ENCODE results near the gene STMN1. TPM values are rescaled to one million over a fixed set of nuclear protein-coding genes. Genes with fewer than 3 reads are reported as not detected.

The STMN1 gene
- total RNA-seq, 1 experiment from 2014 or later: 206 TPM

DNA sequence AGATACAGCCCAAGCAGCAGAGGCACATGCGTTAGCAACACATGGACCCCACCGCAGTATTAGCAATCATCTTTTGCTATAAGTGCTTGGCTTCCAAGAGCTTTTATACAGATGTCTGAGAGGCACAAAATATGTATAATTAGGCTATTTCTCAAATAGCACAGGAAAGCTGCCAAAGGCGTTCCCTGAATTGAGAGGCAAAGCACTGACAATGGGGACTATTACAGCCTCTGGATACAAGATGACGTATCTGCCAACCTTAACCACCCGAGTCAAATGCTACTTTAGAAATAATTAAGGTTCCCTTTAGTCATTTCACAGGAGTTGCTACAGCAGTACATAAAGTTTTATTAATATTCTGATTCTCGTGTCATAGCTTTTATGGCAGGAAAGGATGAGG, 6.4 kb downstream of the STMN1 start:
- peaks cover 13% of the 10 kb centered on the region; the same call in 1 of the 2 replicates for H4K20me1 ChIP-seq (ENCODE audit: low read length)
- H3K4me3 ChIP-seq (ENCODE audit: low read length): no peak overlapping the region
- H3K9me2 ChIP-seq (replicated peaks; ENCODE audit: low read length): no peaks in the 10 kb centered on the region

DNA sequence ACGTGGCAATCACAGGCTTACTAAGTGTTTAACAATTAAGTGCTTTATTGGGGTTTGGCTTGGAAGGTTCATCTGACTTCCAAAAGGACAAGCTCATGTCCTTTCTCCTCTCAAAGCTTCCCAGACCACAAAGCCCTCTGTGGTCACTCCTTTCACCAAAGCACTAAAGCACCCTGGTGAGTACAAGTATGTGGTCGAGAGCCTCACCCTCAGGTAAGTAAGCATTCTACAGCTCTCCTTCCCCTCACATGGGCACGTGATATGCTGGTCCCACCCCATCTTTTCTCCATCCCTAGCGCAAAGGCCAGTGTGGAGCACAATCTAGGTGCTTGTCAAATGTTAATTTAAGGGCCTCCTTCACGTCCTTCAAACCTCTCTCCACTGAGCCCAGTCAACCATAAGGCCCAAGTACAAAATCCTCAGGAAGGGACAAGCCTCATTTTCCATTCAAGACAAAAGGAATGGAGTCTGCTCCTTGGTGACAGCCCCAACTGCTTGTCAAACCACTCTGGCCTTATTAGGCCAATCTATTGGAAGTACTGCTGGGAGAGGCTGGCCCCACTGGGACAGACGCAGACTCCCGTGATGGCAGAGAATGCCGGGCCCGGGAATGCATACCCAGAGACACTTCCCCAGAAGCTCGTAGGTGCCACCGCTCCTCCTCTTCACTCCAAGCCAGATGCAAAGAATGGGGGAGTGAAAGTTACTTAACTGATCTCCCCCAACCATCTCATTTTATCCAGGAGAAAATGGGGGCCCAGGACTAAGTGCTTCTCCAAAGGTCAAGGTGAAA, 7.8 kb downstream of the STMN1 start:
- no peak for DNase-seq
- Histone ChIP-seq H3K9ac (ENCODE audit: low read length) (no peak overlapping the region), H3K9me2 (replicated peaks; ENCODE audit: low read length) (no peaks in the 10 kb centered on the region), H3F3A (ENCODE audit: low read length, unreplicated experiment) (no peaks in the 10 kb centered on the region), H3K4me3 (ENCODE audit: low read length) (no peak overlapping the region), H3K36me3 (ENCODE audit: low read depth, low read length) (peaks cover 41% of the 10 kb centered on the region), H3K27me3 (ENCODE audit: low read length) (no peaks in the 10 kb centered on the region), H3K4me1 (ENCODE audit: insufficient read depth, low read length) (peaks cover 12% of the 10 kb centered on the region), H3K27ac (ENCODE audit: low read length) (no peak overlapping the region), H4K20me1 (ENCODE audit: low read length) (no peaks in the 10 kb centered on the region), H3K79me2 (ENCODE audit: low read length) (peaks cover 13% of the 10 kb centered on the region), H3K9me3 (ENCODE audit: low read length) (no peaks in the 10 kb centered on the region), H2AFZ (ENCODE audit: low read length) (no peak overlapping the region), H3K4me2 (ENCODE audit: low read length) (no peak overlapping the region)
- intact Hi-C loops (cut with micrococcal nuclease): loop anchor here (10.0 kb wide), 1 partner anchor 196 kb away; no protein-coding TSS in a partner anchor
- CTCF ChIA-PET: no interaction called here
- POLR2A ChIA-PET (ENCODE audit: unreplicated experiment): no interaction called here
- TF ChIP-seq, protein P1, sequence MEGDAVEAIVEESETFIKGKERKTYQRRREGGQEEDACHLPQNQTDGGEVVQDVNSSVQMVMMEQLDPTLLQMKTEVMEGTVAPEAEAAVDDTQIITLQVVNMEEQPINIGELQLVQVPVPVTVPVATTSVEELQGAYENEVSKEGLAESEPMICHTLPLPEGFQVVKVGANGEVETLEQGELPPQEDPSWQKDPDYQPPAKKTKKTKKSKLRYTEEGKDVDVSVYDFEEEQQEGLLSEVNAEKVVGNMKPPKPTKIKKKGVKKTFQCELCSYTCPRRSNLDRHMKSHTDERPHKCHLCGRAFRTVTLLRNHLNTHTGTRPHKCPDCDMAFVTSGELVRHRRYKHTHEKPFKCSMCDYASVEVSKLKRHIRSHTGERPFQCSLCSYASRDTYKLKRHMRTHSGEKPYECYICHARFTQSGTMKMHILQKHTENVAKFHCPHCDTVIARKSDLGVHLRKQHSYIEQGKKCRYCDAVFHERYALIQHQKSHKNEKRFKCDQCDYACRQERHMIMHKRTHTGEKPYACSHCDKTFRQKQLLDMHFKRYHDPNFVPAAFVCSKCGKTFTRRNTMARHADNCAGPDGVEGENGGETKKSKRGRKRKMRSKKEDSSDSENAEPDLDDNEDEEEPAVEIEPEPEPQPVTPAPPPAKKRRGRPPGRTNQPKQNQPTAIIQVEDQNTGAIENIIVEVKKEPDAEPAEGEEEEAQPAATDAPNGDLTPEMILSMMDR (conservative IDR thresholded peaks at IDR 0.05; ENCODE audit: low read depth, low read length): no peak
- TF ChIP-seq EZH2phosphoT487 (IDR thresholded peaks at IDR 0.05; ENCODE audit: borderline replicate concordance, low read length) (no peak), EZH2 (IDR thresholded peaks at IDR 0.05; ENCODE audit: low read length, unreplicated experiment) (no peak)
- no TSS peak for BruUV-seq (replicated peaks)
- no peak for ATAC-seq

More for the DNA sequence above, 6.4 kb downstream of the STMN1 start:
- Histone ChIP-seq H3K27ac (ENCODE audit: low read length) (no peak overlapping the region), H3K36me3 (ENCODE audit: low read depth, low read length) (peaks cover 46% of the 10 kb centered on the region), H3K9ac (ENCODE audit: low read length) (no peak overlapping the region), H3K4me1 (ENCODE audit: insufficient read depth, low read length) (peaks cover 26% of the 10 kb centered on the region), H3K79me2 (ENCODE audit: low read length) (peaks cover 27% of the 10 kb centered on the region), H3F3A (ENCODE audit: low read length, unreplicated experiment) (no peaks in the 10 kb centered on the region), H3K27me3 (ENCODE audit: low read length) (no peaks in the 10 kb centered on the region), H3K9me3 (ENCODE audit: low read length) (no peaks in the 10 kb centered on the region), H2AFZ (ENCODE audit: low read length) (no peak overlapping the region), H3K4me2 (ENCODE audit: low read length) (no peak overlapping the region)
- BruUV-seq (replicated peaks): no TSS peak
- ChIA-PET CTCF (no interaction called here), POLR2A (ENCODE audit: unreplicated experiment) (no interaction called here)
- intact Hi-C loops (cut with micrococcal nuclease): loop anchor here (10.0 kb wide), 1 partner anchor 195 kb away; no protein-coding TSS in a partner anchor
- no peak for DNase-seq
- ATAC-seq: no peak
- TF ChIP-seq, protein P1 (conservative IDR thresholded peaks at IDR 0.05; ENCODE audit: low read depth, low read length): no peak
- TF ChIP-seq EZH2phosphoT487 (IDR thresholded peaks at IDR 0.05; ENCODE audit: borderline replicate concordance, low read length) (no peak), EZH2 (IDR thresholded peaks at IDR 0.05; ENCODE audit: low read length, unreplicated experiment) (no peak)

DNA sequence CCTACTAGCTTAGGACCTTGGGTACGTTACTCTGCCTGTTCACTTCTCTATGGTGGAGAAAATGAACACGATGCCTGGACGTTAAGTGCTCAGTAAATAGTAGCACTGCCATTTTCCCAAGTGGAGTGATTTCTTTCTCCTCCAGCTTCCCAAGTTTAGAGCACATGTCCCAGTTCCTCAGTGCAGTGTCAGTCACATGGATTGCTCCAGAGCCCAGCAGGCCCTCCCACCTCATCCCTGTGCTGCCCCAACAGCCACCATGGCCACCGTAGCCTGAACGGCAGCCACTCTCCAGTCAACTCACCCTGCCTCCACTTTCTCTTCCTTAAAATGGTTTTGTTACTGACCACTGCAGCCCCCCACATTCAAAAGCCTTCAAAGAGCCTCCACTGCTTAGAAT, 8.5 kb downstream of the STMN1 start:
- peaks cover 16% of the 10 kb centered on the region for H3K4me1 ChIP-seq (ENCODE audit: insufficient read depth, low read length)
- H3F3A ChIP-seq (ENCODE audit: low read length, unreplicated experiment): no peaks in the 10 kb centered on the region
- H3K9me2 ChIP-seq (replicated peaks; ENCODE audit: low read length): no peaks in the 10 kb centered on the region
- no peaks in the 10 kb centered on the region for H4K20me1 ChIP-seq (ENCODE audit: low read length)
- no peak overlapping the region for H3K27ac ChIP-seq (ENCODE audit: low read length)
- CTCF ChIA-PET: no interaction called here
- no peaks in the 10 kb centered on the region for H3K27me3 ChIP-seq (ENCODE audit: low read length)
- peaks cover 36% of the 10 kb centered on the region for H3K36me3 ChIP-seq (ENCODE audit: low read depth, low read length)
- TF ChIP-seq EZH2 (IDR thresholded peaks at IDR 0.05; ENCODE audit: low read length, unreplicated experiment) (no peak), EZH2phosphoT487 (IDR thresholded peaks at IDR 0.05; ENCODE audit: borderline replicate concordance, low read length) (no peak)
- TF ChIP-seq, protein P1 (conservative IDR thresholded peaks at IDR 0.05; ENCODE audit: low read depth, low read length): no peak
- intact Hi-C loops (cut with micrococcal nuclease): loop anchor here (10.0 kb wide), 1 partner anchor 197 kb away; no protein-coding TSS in a partner anchor
- ATAC-seq (no peak), DNase-seq (no peak)
- H3K4me3 ChIP-seq (ENCODE audit: low read length): no peak overlapping the region
- H2AFZ ChIP-seq (ENCODE audit: low read length): no peak overlapping the region
- no peak overlapping the region for H3K9ac ChIP-seq (ENCODE audit: low read length)
- no TSS peak for BruUV-seq (replicated peaks)
- POLR2A ChIA-PET (ENCODE audit: unreplicated experiment): no interaction called here
- H3K9me3 ChIP-seq (ENCODE audit: low read length): no peaks in the 10 kb centered on the region
- H3K4me2 ChIP-seq (ENCODE audit: low read length): no peak overlapping the region
- 0 out of 2 replicates have a peak, but pooled peaks cover 8% of the 10 kb centered on the region for H3K79me2 ChIP-seq (ENCODE audit: low read length)

Measured in PC-3 (cell line).